GM13976 (cell line): ENCODE data around the gene GALNT9.

ENCODE experiments used
- DNase-seq: peaks from one replicate; pipeline ENCODE4 v3.0.0; 2012; ENCODE audit warnings: low spot score
- in situ Hi-C: fragments of 300-500 bp; cut with MboI; formaldehyde crosslinking; loops from one replicate; pipeline ENCODE4 v1.12.0; 2022; ENCODE audit warnings: low sequenced_read_pairs, mixed read lengths, inconsistent platforms; ENCODE audit not compliant: unreplicated experiment
- TF ChIP-seq, protein P1 (sequence below): IDR thresholded peaks from 2 replicates; pipeline ENCODE4 v1.5.1; 2012; ENCODE audit warnings: borderline replicate concordance, mild to moderate bottlenecking; ENCODE audit not compliant: insufficient read depth; ENCODE audit errors: extremely low read depth, missing control alignments, control extremely low read depth

GALNT9 gene

DNA sequence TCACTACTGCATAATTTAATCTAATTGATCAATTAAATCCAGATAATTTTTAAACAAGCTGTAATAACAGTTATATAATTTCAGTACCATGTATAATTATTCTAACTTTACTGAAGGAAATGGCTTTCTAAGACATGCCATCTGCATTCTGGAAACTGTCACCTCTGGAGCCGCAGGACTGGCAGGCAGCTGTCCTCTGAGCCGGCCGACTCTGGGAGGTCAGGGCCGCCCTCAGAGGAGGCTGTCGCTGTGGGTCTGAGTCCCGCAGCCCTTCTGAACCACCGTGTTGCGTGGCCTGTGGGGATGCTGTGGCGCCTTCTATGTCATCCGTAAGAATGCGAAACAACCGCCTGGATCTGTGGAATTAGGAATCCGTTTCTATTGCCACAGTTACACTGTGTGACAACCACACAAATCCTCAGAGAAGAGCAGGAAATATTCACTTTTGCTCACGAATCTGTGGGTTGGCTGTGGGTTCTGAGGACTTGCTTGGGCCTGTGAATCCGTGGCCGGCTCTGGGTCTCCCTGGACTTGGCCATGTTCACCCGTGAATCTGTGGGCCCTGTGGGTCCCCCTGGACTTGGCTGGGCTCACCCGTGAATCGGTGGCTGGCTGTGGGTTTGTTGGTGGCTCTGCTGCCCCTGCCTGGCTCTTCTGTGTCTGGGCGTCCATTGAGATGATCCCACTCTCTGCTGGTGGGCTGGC, 17.2 kb upstream of the GALNT9 start:
- in situ Hi-C loops = no loop called here
- DNase-seq = no peak
- TF ChIP-seq, protein P1, sequence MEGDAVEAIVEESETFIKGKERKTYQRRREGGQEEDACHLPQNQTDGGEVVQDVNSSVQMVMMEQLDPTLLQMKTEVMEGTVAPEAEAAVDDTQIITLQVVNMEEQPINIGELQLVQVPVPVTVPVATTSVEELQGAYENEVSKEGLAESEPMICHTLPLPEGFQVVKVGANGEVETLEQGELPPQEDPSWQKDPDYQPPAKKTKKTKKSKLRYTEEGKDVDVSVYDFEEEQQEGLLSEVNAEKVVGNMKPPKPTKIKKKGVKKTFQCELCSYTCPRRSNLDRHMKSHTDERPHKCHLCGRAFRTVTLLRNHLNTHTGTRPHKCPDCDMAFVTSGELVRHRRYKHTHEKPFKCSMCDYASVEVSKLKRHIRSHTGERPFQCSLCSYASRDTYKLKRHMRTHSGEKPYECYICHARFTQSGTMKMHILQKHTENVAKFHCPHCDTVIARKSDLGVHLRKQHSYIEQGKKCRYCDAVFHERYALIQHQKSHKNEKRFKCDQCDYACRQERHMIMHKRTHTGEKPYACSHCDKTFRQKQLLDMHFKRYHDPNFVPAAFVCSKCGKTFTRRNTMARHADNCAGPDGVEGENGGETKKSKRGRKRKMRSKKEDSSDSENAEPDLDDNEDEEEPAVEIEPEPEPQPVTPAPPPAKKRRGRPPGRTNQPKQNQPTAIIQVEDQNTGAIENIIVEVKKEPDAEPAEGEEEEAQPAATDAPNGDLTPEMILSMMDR = no peak

DNA sequence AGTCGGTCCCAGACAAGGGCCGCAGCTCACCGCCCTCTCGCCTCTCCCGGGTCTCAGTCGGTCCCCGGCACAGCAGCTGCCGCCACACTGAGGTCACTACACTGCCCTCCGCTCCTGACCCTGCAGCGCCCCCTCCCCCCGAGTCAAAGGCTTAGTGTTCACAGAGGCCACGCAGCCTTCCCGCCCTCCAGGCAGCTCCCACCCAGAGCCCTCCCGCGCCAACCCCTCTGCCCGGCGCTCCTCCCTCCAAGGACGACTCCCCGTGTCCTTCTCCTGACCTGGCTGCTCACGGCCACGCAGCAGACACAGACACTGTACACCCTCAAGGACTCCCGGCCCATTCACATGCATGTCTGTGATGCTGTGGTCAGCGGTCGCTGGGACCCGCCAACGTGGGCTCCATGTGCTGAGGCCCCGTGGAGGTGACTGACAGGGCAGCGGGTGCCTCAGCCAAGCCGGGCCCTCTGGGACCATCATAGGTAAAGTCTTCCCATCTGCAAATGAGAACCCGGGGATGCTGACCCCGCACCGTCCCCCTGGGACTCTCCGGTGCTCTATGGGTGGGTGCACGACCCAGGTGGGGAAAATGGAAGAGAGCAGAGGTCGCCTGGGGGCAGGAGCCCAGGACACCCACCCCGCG, 16.3 kb upstream of the GALNT9 start:
- in situ Hi-C loops = no loop called here
- no peak for DNase-seq
- TF ChIP-seq, protein P1 = no peak

DNA sequence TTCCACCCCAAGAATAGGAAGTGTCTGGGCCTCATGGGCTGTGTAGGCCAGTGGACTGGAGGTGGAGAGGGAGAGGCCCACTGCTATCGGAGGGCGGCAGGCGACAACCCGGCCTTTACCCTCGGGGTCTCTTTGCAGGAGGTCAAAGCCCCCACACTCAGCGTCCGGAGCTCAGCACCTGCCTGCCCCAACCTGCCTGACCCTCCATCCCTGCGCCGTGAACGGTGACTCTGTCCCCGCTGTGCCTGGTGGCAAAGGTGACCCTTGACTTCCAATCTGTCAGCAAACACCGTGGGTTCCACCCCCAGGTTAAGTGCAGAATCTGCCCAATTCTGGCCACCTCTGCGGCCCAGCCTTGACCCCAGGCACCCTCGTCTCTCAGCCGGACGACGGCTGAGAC, 15.7 kb upstream of the GALNT9 start:
- in situ Hi-C loops = no loop called here
- TF ChIP-seq, protein P1 = no peak
- no peak for DNase-seq

DNA sequence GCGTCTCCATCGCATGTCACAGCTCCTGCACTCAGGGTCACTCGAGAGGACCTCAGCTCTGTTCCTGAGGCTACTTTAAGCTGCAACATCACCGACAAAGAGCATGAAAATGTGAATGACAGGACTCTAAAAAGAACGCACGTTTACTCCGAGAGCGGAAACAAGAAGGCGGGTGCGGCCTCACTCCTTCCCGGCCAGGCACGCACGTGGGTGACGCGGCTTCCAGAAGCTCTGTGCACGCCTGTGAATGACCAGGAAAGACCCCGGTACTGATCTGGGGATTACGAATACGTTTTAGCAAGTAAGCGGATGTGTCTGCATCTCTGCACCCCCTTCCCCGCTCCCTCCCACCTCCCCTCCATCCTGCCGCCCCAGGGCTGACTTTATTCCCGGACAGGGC, 15.2 kb upstream of the GALNT9 start:
- in situ Hi-C loops = no loop called here
- TF ChIP-seq, protein P1 = no peak
- no peak for DNase-seq

DNA sequence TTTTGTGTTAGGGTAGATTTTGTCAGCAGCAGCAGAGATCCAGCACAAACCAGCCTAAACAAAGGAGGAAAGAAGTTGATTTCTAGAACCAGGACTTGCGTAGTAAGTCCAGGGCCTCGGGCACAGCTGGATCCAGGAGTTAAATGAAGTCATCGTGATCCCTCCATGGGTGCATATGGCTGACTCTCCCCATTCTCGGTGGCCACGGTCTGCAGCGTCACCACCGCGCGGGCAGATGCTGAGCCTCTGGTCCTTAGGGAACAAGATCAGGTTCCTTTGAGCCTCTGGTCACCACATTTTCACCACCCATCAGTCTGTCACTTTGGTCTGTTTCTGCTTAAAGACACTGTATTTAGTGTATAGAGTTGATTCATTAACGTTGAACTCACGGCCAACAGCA, 14.8 kb upstream of the GALNT9 start:
- in situ Hi-C loops = no loop called here

DNA sequence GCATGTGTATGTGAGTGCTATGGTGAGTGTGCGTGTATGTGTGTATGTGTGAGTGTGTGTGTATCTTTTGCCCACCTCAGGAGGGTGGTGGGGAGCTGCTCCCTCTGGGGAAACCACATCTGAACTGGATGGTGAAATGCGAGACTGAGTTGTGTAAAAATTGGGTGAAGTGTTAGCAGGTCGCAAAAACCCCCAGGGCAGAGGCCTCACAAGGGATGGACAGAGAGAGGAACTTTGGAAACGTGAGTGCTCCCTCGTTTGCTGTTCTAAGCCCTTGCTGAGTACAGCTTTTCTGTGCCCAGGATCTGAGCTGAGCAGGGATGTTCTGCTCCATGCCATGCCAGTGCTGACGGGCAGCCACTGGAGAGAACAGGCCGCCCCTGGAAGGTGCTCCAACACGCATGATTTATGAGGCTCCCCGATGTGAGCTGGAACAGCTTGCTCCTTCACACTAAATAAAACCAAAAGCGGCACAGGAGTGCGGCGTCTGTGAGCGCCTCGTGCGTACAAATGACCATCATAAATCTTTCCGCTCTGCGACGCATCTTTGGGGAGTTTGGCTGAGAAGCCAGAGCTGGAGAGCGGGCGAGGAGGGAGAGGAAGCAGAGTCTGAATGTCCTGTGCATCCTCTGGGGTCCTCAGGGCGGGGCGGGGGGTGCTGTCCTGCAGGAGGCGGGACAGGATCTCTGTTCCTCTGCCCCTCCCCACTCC, 14.1 kb upstream of the GALNT9 start:
- TF ChIP-seq, protein P1 = no peak
- in situ Hi-C loops = no loop called here
- no peak for DNase-seq

More for the DNA sequence above, 14.8 kb upstream of the GALNT9 start:
- DNase-seq = no peak
- TF ChIP-seq, protein P1 = no peak
